ENCODE data around the gene RGMA. TPM values are rescaled to one million over a fixed set of nuclear protein-coding genes. Genes with fewer than 3 reads are reported as not detected.
A peak's percentile ranks its signal among the peaks of the same experiment; 100 is the strongest.

Gene RGMA
- polyA plus RNA-seq, 1 experiment: 0.17 TPM

GRCh38 chr15:93076875-93077274 lies 12.1 kb downstream of the RGMA start:
- Histone ChIP-seq H3K4me3 (ENCODE audit: low read depth, low read length) (no peak overlapping the region), H3K9me3 (ENCODE audit: control insufficient read depth, insufficient read depth, low read length) (no peaks in the 10 kb centered on the region; the same call in 1 of the 2 replicates), H3K27me3 (ENCODE audit: control insufficient read depth, insufficient read depth, low read length) (peaks cover 34% of the 10 kb centered on the region), H3K27ac (ENCODE audit: low read depth, low read length) (no peak overlapping the region)
- no peak for TF ChIP-seq CTCF (IDR thresholded peaks at IDR 0.05; ENCODE audit: low read depth, low read length)
- no peak for DNase-seq (ENCODE audit: low read depth, low spot score)
- POLR2A ChIA-PET: no interaction called here
- CTCF ChIA-PET: interaction anchor here (0.8 to 3.0 kb wide), 2 partner anchors 11 to 46 kb away, joined by 4 to 21 read pairs; partner anchors contain the start of gene RGMA

GRCh38 chr15:93076217-93076616 lies 12.8 kb downstream of the RGMA start:
- DNase-seq (ENCODE audit: low read depth, low spot score): no peak
- POLR2A ChIA-PET: no interaction called here

GRCh38 chr15:93074599-93074998 lies 14.4 kb downstream of the RGMA start:
- POLR2A ChIA-PET: interaction anchor here (0.6 kb wide), 1 partner anchor 37 kb away, joined by 3 read pairs; no protein-coding TSS in a partner anchor
- no peak for DNase-seq (ENCODE audit: low read depth, low spot score)

More at GRCh38 chr15:93076217-93076616, 12.8 kb downstream of the RGMA start:
- TF ChIP-seq CTCF (IDR thresholded peaks at IDR 0.05; ENCODE audit: low read depth, low read length): no peak
- peaks cover 39% of the 10 kb centered on the region for H3K27me3 ChIP-seq (ENCODE audit: control insufficient read depth, insufficient read depth, low read length)
- H3K4me3 ChIP-seq (ENCODE audit: low read depth, low read length): no peak overlapping the region
- no peak overlapping the region for H3K27ac ChIP-seq (ENCODE audit: low read depth, low read length)
- CTCF ChIA-PET: interaction anchor here (2.3 to 3.0 kb wide), 2 partner anchors 12 kb away, joined by 9 to 21 read pairs; partner anchors contain the start of gene RGMA
- no peaks in the 10 kb centered on the region; the same call in 1 of the 2 replicates for H3K9me3 ChIP-seq (ENCODE audit: control insufficient read depth, insufficient read depth, low read length)

GRCh38 chr15:93073465-93073952 lies 15.5 kb downstream of the RGMA start:
- peaks cover 39% of the 10 kb centered on the region for H3K27me3 ChIP-seq (ENCODE audit: control insufficient read depth, insufficient read depth, low read length)
- TF ChIP-seq CTCF (IDR thresholded peaks at IDR 0.05; ENCODE audit: low read depth, low read length): no peak
- H3K9me3 ChIP-seq (ENCODE audit: control insufficient read depth, insufficient read depth, low read length): no peaks in the 10 kb centered on the region; the same call in 1 of the 2 replicates
- no peak overlapping the region for H3K27ac ChIP-seq (ENCODE audit: low read depth, low read length)
- ChIA-PET CTCF (interaction anchor here (2.5 kb wide), 1 partner anchor 15 kb away, joined by 18 read pairs; no protein-coding TSS in a partner anchor), POLR2A (no interaction called here)
- peak overlapping the region; percentile 41; the same call in 1 of the 2 replicates for H3K4me3 ChIP-seq (ENCODE audit: low read depth, low read length)
- DNase-seq (ENCODE audit: low read depth, low spot score): no peak

More at GRCh38 chr15:93074599-93074998, 14.4 kb downstream of the RGMA start:
- Histone ChIP-seq H3K9me3 (ENCODE audit: control insufficient read depth, insufficient read depth, low read length) (no peaks in the 10 kb centered on the region; the same call in 1 of the 2 replicates), H3K27ac (ENCODE audit: low read depth, low read length) (no peak overlapping the region), H3K4me3 (ENCODE audit: low read depth, low read length) (no peak overlapping the region), H3K27me3 (ENCODE audit: control insufficient read depth, insufficient read depth, low read length) (peaks cover 36% of the 10 kb centered on the region)
- CTCF ChIA-PET: interaction anchor here (1.4 to 2.3 kb wide), 2 partner anchors 13 to 1045 kb away, joined by 4 to 9 read pairs; no protein-coding TSS in a partner anchor
- TF ChIP-seq CTCF (IDR thresholded peaks at IDR 0.05; ENCODE audit: low read depth, low read length): no peak

All from AG04450 (cell line).